Lung (tissue), 12 donors: Measurements from ENCODE around the gene BPIFB1. TPM values are rescaled to one million over a fixed set of nuclear protein-coding genes. Genes with fewer than 3 reads are reported as not detected.

Experiments used
- ATAC-seq: fragments of 200-7000 bp; cut with Tn5 transposase; one replicate; pipeline ENCODE4 v1.9.1; 2020; ENCODE audit warnings: moderate number of reproducible peaks; ENCODE audit not compliant: insufficient read depth, low FRiP score
- DNase-seq, 3 donors: peaks; one replicate each; pipeline ENCODE4 v3.0.0-alpha.2; 2013 to 2017
- H3K27ac ChIP-seq, 2 donors: one replicate each; pipeline ENCODE4 v1.5.1; 2013; ENCODE audit warnings: mild to moderate bottlenecking in 2 of 2, moderate library complexity in 2 of 2, control low read depth in 1 of 2, inconsistent platforms in 1 of 2, low read depth in 1 of 2, low read length in 1 of 2
- H3K27me3 ChIP-seq, 3 donors: one replicate each; pipeline ENCODE4 v1.5.1; 2013; ENCODE audit warnings: low read length in 2 of 3; ENCODE audit not compliant: control insufficient read depth in 3 of 3, insufficient read depth in 3 of 3
- H3K36me3 ChIP-seq, 4 donors: one replicate each; pipeline ENCODE4 v1.5.1; 2013; ENCODE audit warnings: low read length in 4 of 4, mild to moderate bottlenecking in 1 of 4, moderate library complexity in 1 of 4; ENCODE audit not compliant: control insufficient read depth in 4 of 4, insufficient read depth in 4 of 4
- H3K4me1 ChIP-seq, 5 donors: one replicate each; pipeline ENCODE4 v1.5.1; 2013; ENCODE audit warnings: low read length in 5 of 5, mild to moderate bottlenecking in 2 of 5, moderate library complexity in 1 of 5; ENCODE audit not compliant: control insufficient read depth in 5 of 5, insufficient read depth in 5 of 5
- H3K4me3 ChIP-seq: one replicate; pipeline ENCODE4 v1.5.1; 2013; ENCODE audit warnings: mild to moderate bottlenecking, control low read depth, moderate library complexity
- H3K9ac ChIP-seq, 2 donors: one replicate each; pipeline ENCODE4 v1.5.1; 2013; ENCODE audit warnings: low read length in 2 of 2, control low read depth in 1 of 2; ENCODE audit not compliant: insufficient read depth in 1 of 2
- H3K9me3 ChIP-seq, 4 donors: one replicate each; pipeline ENCODE4 v1.5.1; 2013; ENCODE audit warnings: low read length in 3 of 4, mild to moderate bottlenecking in 1 of 4, moderate library complexity in 1 of 4; ENCODE audit not compliant: control insufficient read depth in 4 of 4, insufficient read depth in 3 of 4
- CTCF ChIP-seq: IDR thresholded peaks from 2 replicates; pipeline ENCODE4 v1.5.1; 2012; ENCODE audit warnings: mild to moderate bottlenecking; ENCODE audit errors: control extremely low read depth, extremely low read depth
- WGBS, 2 donors: extraction: QIAGEN DNeasy Blood & Tissue Kit; methylation state at CpG; one replicate each; pipeline ENCODE4 v1.1.7; 2013; 5-methylcytosine and 5-hydroxymethylcytosine counted together
- polyA plus RNA-seq, 2 donors: library from polyadenylated mRNA; stranded (reverse); fragments of 200-250 nt; gene quantifications; one replicate each; pipeline ENCODE4 v1.2.1, GENCODE V29; 2013
- total RNA-seq, 2 donors: library from RNA; depleted of rRNA in 1 of 2; stranded (reverse); fragments of >200 nt in 1 of 2; gene quantifications; one replicate each; pipeline ENCODE4 v1.2.1, GENCODE V29; 2014 to 2021
- donor health status: control.
- donor health status: control.
- donor health status: Bipolar disorder and iron deficiency.
- donor health status: healthy.
- donor health status: DM: yes; HTN: yes; CAD: no.

The BPIFB1 gene
- total and polyA plus RNA-seq, 4 donors: 61.9 to 445 (median 292) TPM

GRCh38 chr20:33236351-33236750 is 46.7 kb upstream of the BPIFB1 start:
- WGBS, 2 donors: 81 to 82% methylated on average over 1 of the region's 1 CpG
- Histone ChIP-seq H3K9me3 (no peaks in the 10 kb centered on the region), H3K27ac (no peak overlapping the region), H3K36me3 (no peaks in the 10 kb centered on the region), H3K4me3 (no peak overlapping the region), H3K27me3 (peaks cover 0 to 7% (median 0%) of the 10 kb centered on the region in 3 donors), H3K9ac (no peak overlapping the region), H3K4me1 (peaks cover 0 to 3% (median 0%) of the 10 kb centered on the region in 5 donors)
- no peak for DNase-seq
- no peak for ATAC-seq
- TF ChIP-seq CTCF: no peak

GRCh38 chr20:33237989-33238388 is 45.0 kb upstream of the BPIFB1 start:
- Histone ChIP-seq H3K9ac (no peak overlapping the region), H3K4me3 (no peak overlapping the region), H3K27me3 (peaks cover 0 to 7% (median 0%) of the 10 kb centered on the region in 3 donors), H3K36me3 (no peaks in the 10 kb centered on the region), H3K9me3 (peaks cover 0 to 1% (median 0%) of the 10 kb centered on the region in 4 donors), H3K27ac (no peak overlapping the region), H3K4me1 (peaks cover 0 to 3% (median 0%) of the 10 kb centered on the region in 5 donors)
- 82 to 88% methylated on average over 6 of the region's 6 CpGs for WGBS, 2 donors
- DNase-seq (no peak), ATAC-seq (no peak)
- no peak for TF ChIP-seq CTCF

- peaks cover 0 to 2% (median 0%) of the 10 kb centered on the region in 3 donors for H3K27me3 ChIP-seq
- H3K9ac ChIP-seq: no peak overlapping the region
- no peak overlapping the region for H3K4me3 ChIP-seq
- 30 to 45% methylated on average over 1 of the region's 1 CpG for WGBS, 2 donors
- H3K27ac ChIP-seq: no peak overlapping the region
- H3K4me1 ChIP-seq: no peaks in the 10 kb centered on the region
- peaks cover 0 to 1% (median 0%) of the 10 kb centered on the region in 4 donors for H3K9me3 ChIP-seq
- no peak for TF ChIP-seq CTCF
- ATAC-seq (no peak), DNase-seq (no peak)
- H3K36me3 ChIP-seq: no peaks in the 10 kb centered on the region
These were observed 43.6 kb upstream of the BPIFB1 start for GRCh38 chr20:33239418-33239817.
